ENCODE measurements around the gene PRKAG2.

Gene PRKAG2

DNA sequence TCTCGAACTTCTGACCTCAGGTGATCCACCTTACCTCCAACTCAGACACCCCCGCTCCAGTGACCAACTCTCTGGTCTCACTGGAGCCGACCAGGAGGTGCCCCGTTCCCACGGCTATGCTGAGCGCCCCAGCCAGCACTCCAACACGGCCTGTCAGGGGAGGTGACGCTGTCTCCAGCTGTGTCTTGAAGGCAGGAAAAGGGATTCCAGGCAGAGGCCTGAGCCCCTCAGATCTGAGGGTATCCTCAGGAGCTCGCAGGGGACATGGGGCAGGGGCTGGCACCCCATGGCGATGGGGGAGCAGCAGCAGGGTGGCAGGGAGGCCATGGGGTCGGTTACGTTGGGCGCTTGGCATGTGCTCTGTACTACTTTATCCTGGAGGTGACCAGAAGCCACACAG, 262.9 kb downstream of the PRKAG2 start:
- Histone ChIP-seq H3K36me3 (ENCODE audit: control insufficient read depth, insufficient read depth, low read length) (no peaks in the 10 kb centered on the region), H3K4me1 (ENCODE audit: control insufficient read depth, insufficient read depth, low read length) (no peaks in the 10 kb centered on the region), H3K4me3 (ENCODE audit: low read depth, low read length) (no peak overlapping the region), H3K9me3 (ENCODE audit: control insufficient read depth, insufficient read depth, low read depth, low read length) (no peaks in the 10 kb centered on the region), H3K27me3 (ENCODE audit: control insufficient read depth, insufficient read depth, low read length) (no peaks in the 10 kb centered on the region), H3K27ac (ENCODE audit: low read depth, low read length) (no peak overlapping the region), H3K9ac (ENCODE audit: low read length) (no peak overlapping the region)

DNA sequence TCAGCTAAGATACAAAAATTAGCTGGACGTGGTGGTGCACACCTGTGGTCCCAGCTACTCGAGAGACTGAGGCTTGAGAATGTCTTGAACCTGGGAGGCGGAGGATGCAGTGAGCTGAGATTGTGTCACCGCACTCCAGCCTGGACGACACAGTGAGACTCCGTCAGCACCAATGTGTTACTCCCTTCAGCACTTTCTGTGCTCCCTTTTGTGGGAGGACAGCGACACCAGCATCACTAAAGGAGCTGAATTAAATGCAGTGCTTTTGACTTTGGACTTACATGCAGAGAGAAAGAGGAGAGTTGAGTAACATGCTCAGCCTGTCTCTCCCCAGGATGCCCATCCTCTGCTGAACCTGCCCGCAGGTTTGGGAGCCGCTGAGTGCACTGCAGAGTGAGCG, 265.0 kb downstream of the PRKAG2 start:
- Histone ChIP-seq H3K9me3 (ENCODE audit: control insufficient read depth, insufficient read depth, low read depth, low read length) (no peaks in the 10 kb centered on the region), H3K27ac (ENCODE audit: low read depth, low read length) (no peak overlapping the region), H3K27me3 (ENCODE audit: control insufficient read depth, insufficient read depth, low read length) (no peaks in the 10 kb centered on the region), H3K4me1 (ENCODE audit: control insufficient read depth, insufficient read depth, low read length) (no peaks in the 10 kb centered on the region), H3K36me3 (ENCODE audit: control insufficient read depth, insufficient read depth, low read length) (no peaks in the 10 kb centered on the region), H3K9ac (ENCODE audit: low read length) (no peak overlapping the region), H3K4me3 (ENCODE audit: low read depth, low read length) (no peak overlapping the region)

DNA sequence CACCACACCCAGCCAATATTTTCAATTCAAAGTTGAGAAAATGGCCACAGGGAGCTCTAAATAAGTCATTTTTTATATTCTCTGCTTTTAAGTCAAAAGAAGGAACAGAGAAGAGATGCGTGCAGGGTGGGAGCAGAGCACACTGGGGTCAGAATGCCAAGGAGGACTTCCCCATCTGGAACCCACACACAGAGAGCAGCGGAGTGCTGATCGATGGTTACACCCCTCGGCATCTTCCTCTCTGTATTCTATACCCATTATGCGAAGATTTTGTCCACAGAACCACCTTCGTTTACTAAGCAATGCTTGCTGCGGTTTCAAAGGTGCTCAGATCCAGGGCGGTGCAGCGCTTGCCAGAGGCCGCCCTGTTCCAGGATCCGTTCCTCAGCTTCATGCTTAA, 265.9 kb downstream of the PRKAG2 start:
- Histone ChIP-seq H3K9me3 (ENCODE audit: control insufficient read depth, insufficient read depth, low read depth, low read length) (no peaks in the 10 kb centered on the region), H3K27ac (ENCODE audit: low read depth, low read length) (no peak overlapping the region), H3K36me3 (ENCODE audit: control insufficient read depth, insufficient read depth, low read length) (no peaks in the 10 kb centered on the region), H3K4me1 (ENCODE audit: control insufficient read depth, insufficient read depth, low read length) (no peaks in the 10 kb centered on the region), H3K9ac (ENCODE audit: low read length) (no peak overlapping the region), H3K4me3 (ENCODE audit: low read depth, low read length) (no peak overlapping the region), H3K27me3 (ENCODE audit: control insufficient read depth, insufficient read depth, low read length) (no peaks in the 10 kb centered on the region)

GRCh38 chr7:151608031-151608551, 268.8 kb downstream of the PRKAG2 start:
- H3K27ac ChIP-seq (ENCODE audit: low read depth, low read length), result no peak overlapping the region
- no peak overlapping the region for H3K4me3 ChIP-seq (ENCODE audit: low read depth, low read length)
- H3K9me3 ChIP-seq (ENCODE audit: control insufficient read depth, insufficient read depth, low read depth, low read length), result no peaks in the 10 kb centered on the region
- H3K4me1 ChIP-seq (ENCODE audit: control insufficient read depth, insufficient read depth, low read length), result no peaks in the 10 kb centered on the region
- no peak overlapping the region for H3K9ac ChIP-seq (ENCODE audit: low read length)
- H3K27me3 ChIP-seq (ENCODE audit: control insufficient read depth, insufficient read depth, low read length), result no peaks in the 10 kb centered on the region
- no peaks in the 10 kb centered on the region for H3K36me3 ChIP-seq (ENCODE audit: control insufficient read depth, insufficient read depth, low read length)

DNA sequence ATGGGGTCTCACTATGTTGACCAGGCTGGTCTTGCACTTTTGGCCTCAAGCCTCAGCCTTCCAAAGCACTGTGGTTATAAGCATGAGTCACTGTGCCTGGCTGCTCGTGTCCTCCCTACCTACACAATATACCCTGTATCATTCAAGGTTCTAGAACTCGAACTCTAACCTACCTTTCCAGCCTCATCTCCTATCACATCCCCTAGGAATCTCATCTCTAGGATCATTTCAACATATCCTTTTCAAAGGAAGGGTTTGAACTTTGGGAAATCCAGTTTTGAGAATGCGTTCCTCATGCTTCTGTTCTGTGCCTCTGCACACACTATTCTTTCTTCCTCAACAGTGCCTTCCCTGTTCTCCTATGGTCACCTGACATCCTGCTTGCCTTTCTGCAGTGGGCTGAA, 269.4 kb downstream of the PRKAG2 start:
- H3K9ac ChIP-seq (ENCODE audit: low read length), result no peak overlapping the region
- no peaks in the 10 kb centered on the region for H3K4me1 ChIP-seq (ENCODE audit: control insufficient read depth, insufficient read depth, low read length)
- H3K9me3 ChIP-seq (ENCODE audit: control insufficient read depth, insufficient read depth, low read depth, low read length), result no peaks in the 10 kb centered on the region
- H3K36me3 ChIP-seq (ENCODE audit: control insufficient read depth, insufficient read depth, low read length), result no peaks in the 10 kb centered on the region
- no peak overlapping the region for H3K4me3 ChIP-seq (ENCODE audit: low read depth, low read length)
- H3K27ac ChIP-seq (ENCODE audit: low read depth, low read length), result no peak overlapping the region
- H3K27me3 ChIP-seq (ENCODE audit: control insufficient read depth, insufficient read depth, low read length), result no peaks in the 10 kb centered on the region

- no peaks in the 10 kb centered on the region for H3K27me3 ChIP-seq (ENCODE audit: control insufficient read depth, insufficient read depth, low read length)
- H3K36me3 ChIP-seq (ENCODE audit: control insufficient read depth, insufficient read depth, low read length), result no peaks in the 10 kb centered on the region
- H3K9me3 ChIP-seq (ENCODE audit: control insufficient read depth, insufficient read depth, low read depth, low read length), result no peaks in the 10 kb centered on the region
- peaks cover 14% of the 10 kb centered on the region; the same call in 1 of the 2 replicates for H3K4me1 ChIP-seq (ENCODE audit: control insufficient read depth, insufficient read depth, low read length)
- H3K9ac ChIP-seq (ENCODE audit: low read length), result no peak overlapping the region
- no peak overlapping the region for H3K27ac ChIP-seq (ENCODE audit: low read depth, low read length)
- H3K4me3 ChIP-seq (ENCODE audit: low read depth, low read length), result no peak overlapping the region
Observed at GRCh38 chr7:151603951-151604350, 273.0 kb downstream of the PRKAG2 start.

- Histone ChIP-seq H3K9me3 (ENCODE audit: control insufficient read depth, insufficient read depth, low read depth, low read length) (no peaks in the 10 kb centered on the region), H3K27me3 (ENCODE audit: control insufficient read depth, insufficient read depth, low read length) (no peaks in the 10 kb centered on the region), H3K4me1 (ENCODE audit: control insufficient read depth, insufficient read depth, low read length) (peaks cover 14% of the 10 kb centered on the region; the same call in 1 of the 2 replicates), H3K36me3 (ENCODE audit: control insufficient read depth, insufficient read depth, low read length) (no peaks in the 10 kb centered on the region), H3K9ac (ENCODE audit: low read length) (no peak overlapping the region), H3K27ac (ENCODE audit: low read depth, low read length) (no peak overlapping the region), H3K4me3 (ENCODE audit: low read depth, low read length) (no peak overlapping the region)
Observed at GRCh38 chr7:151601521-151602305, 275.2 kb downstream of the PRKAG2 start.

GRCh38 chr7:151600331-151600730, 276.6 kb downstream of the PRKAG2 start:
- Histone ChIP-seq H3K27ac (ENCODE audit: low read depth, low read length) (no peak overlapping the region), H3K9me3 (ENCODE audit: control insufficient read depth, insufficient read depth, low read depth, low read length) (no peaks in the 10 kb centered on the region), H3K36me3 (ENCODE audit: control insufficient read depth, insufficient read depth, low read length) (no peaks in the 10 kb centered on the region), H3K4me3 (ENCODE audit: low read depth, low read length) (no peak overlapping the region), H3K9ac (ENCODE audit: low read length) (no peak overlapping the region), H3K27me3 (ENCODE audit: control insufficient read depth, insufficient read depth, low read length) (no peaks in the 10 kb centered on the region), H3K4me1 (ENCODE audit: control insufficient read depth, insufficient read depth, low read length) (peaks cover 14% of the 10 kb centered on the region; the same call in 1 of the 2 replicates)

GRCh38 chr7:151599401-151600227, 277.3 kb downstream of the PRKAG2 start:
- Histone ChIP-seq H3K27ac (ENCODE audit: low read depth, low read length) (no peak overlapping the region), H3K9ac (ENCODE audit: low read length) (peak overlapping the region; percentile 14), H3K27me3 (ENCODE audit: control insufficient read depth, insufficient read depth, low read length) (no peaks in the 10 kb centered on the region), H3K4me3 (ENCODE audit: low read depth, low read length) (no peak overlapping the region), H3K36me3 (ENCODE audit: control insufficient read depth, insufficient read depth, low read length) (no peaks in the 10 kb centered on the region), H3K4me1 (ENCODE audit: control insufficient read depth, insufficient read depth, low read length) (peaks cover 14% of the 10 kb centered on the region; the same call in 1 of the 2 replicates), H3K9me3 (ENCODE audit: control insufficient read depth, insufficient read depth, low read depth, low read length) (no peaks in the 10 kb centered on the region)

GRCh38 chr7:151597541-151598444, 279.1 kb downstream of the PRKAG2 start:
- no peaks in the 10 kb centered on the region for H3K27me3 ChIP-seq (ENCODE audit: control insufficient read depth, insufficient read depth, low read length)
- H3K4me3 ChIP-seq (ENCODE audit: low read depth, low read length), result no peak overlapping the region
- no peak overlapping the region for H3K9ac ChIP-seq (ENCODE audit: low read length)
- H3K36me3 ChIP-seq (ENCODE audit: control insufficient read depth, insufficient read depth, low read length), result no peaks in the 10 kb centered on the region
- peaks cover 14% of the 10 kb centered on the region; the same call in 1 of the 2 replicates for H3K4me1 ChIP-seq (ENCODE audit: control insufficient read depth, insufficient read depth, low read length)
- no peaks in the 10 kb centered on the region for H3K9me3 ChIP-seq (ENCODE audit: control insufficient read depth, insufficient read depth, low read depth, low read length)
- no peak overlapping the region for H3K27ac ChIP-seq (ENCODE audit: low read depth, low read length)
